Measurements from ENCODE around the gene USP50.
"Not testable (repeated sequence)": the region's sequence is repeated elsewhere in the genome, so short reads cannot be mapped to it uniquely, and the experiment has no call there.

The USP50 gene

DNA sequence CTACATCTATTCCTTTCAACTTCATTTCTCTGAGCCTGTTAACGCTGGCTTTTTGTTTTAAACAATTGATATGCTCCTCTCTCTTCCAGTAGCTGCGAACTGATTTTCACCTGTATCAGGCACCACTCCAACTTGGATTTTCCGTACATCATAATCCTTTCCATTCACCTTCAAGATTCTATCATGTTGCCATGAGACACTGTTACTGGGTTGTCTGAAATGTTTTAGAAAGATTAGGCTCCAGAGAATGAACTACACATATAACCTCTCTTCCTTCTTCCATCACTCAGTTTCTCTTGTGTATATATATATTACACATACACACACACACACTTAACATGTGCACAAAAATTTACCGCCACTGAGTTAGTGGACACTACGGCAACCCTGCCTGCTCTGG is at the start of gene USP50:
Gene USP50, minus strand, starts transcription at position 101 of the 400 bp plus-strand sequence. CDS start 141 bp downstream, outside the sequence.
- DNase-seq, result no peak

GRCh38 chr15:50594311-50594710 is 47.8 kb upstream of the USP50 start:
- DNase-seq, result no peak

GRCh38 chr15:50593761-50594160 is 47.3 kb upstream of the USP50 start:
- no peak for DNase-seq

GRCh38 chr15:50590288-50590687 is 43.8 kb upstream of the USP50 start:
- DNase-seq, result no peak

GRCh38 chr15:50577492-50577891 is 31.0 kb upstream of the USP50 start:
- DNase-seq, result no peak

DNA sequence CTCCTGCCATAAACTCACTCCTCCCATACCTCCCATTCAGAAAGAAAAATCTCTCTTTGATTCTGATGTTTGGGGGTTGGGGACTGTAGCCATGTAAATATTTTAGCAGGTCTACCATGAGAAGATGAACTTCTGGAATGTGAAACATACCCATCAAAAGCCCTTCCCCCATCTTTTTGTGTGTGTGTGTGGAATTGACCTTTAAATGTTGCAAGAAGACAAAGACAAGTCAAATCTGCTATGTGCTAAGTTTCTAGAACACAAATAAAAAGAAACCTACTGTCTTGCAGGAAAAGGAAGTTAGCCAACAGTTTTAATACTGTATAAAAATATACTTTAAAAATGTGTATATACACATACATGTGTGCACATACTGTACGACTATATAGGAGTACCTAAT is 29.7 kb upstream of the USP50 start:
- no peak for DNase-seq

DNA sequence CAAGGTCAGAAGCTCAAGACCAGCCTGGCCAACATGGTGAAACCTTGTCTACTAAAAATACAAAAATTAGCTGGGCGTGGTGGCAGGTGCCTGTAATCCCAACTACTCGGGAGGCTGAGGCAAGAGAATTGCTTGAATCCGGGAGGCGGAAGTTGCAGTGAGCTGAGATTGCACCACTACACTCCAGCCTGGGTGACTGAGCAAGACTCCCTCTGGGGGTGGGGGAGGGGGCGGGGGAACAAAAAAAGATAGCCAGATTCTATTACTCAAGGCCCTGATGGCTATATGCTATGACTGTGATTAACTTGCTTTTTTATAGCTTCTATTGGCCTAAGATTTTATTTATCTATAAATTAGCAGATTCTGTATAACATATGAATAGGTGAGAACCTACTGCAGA is 27.4 kb upstream of the USP50 start:
- not testable (repeated sequence) for DNase-seq

DNA sequence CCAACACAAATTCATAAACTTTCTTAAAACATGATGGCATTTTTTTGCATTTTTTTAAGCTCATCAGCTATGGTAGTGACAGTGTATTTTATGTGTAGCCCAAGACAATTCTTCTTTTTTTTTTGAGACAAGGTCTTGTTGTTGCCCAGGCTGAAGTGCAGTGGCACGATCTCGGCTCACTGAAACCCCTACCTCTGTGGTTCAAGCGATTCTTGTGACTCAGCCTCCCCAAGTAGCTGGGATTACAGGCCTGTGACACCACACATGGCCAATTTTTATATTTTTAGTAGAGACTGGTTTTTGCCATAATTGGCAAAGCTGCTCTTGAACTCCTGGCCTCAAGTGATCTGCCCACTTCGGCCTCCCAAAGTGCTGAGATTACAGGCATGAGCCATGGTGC is 17.3 kb upstream of the USP50 start:
- no peak for DNase-seq

- no peak for DNase-seq
Measured at GRCh38 chr15:50562735-50563640, 16.5 kb upstream of the USP50 start.

DNA sequence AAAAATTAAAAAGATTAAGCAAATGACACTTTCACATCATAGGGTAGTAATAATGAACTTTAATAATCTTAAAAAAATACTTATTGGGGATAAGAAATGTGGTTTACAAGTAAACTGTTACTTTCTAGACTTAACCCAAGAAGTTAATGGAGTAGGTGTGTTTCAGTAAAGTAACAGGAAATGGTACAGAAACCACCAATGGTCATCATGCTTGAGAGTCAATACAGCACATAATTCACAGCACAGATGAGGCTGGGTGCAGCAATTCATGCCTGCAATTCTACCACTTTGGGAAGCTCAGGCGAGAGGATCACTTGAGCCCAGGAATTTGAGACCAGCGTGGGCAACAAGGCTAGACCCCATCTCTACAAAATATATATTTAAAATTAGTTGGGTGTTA is 11.5 kb upstream of the USP50 start:
- DNase-seq, result no peak

DNA sequence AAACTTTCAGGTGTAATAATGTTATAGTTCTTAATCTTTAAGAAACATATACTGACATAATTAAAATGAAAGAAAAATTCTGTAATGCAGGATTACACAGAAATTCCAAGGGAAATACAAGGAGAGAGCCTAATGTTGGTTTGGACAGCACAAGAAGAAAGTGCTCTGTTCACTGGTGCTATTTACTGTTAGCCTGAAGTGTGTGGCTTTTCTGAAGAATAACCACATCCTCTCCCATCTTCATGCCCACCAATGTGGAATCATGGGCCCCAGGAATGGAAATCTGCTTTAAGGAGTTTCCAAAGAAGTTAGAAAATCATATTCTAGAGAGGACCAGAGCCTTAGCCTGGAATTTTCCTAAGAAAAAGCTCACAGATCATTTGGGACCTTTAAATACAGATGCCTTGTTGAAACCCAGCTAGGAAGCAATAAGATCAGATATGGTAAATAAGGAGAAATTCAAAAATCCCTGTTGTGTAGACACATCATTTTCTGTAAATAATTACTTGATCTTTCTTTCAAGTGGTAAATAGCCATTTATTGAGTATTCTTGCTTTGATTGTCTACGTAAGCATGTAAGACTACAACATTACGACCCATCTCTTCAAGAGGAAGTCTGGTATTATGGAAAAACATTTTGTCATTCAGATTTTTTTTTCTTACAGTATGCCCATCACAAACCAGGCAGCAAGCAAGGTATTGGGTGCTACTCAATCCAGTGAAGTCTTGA is 10.3 kb upstream of the USP50 start:
- DNase-seq, result no peak

DNA sequence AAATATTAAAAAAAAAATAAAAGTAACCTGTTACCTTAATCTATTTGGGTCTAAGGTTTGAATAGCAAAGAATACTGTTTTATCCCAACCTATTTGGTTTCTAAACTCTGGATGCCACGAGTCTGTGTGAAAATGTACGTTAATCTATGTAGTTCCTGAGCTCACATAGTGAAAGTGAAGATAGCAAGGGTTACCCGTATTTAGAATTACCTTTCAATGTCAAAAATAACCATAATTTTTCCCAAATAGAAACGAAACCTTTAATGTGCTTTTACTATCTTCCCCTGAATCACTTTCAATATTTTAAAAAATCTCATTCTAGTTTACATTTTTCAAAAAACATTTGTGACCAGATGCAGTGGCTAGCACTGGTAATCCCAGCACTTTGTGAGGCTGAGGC is 5.8 kb upstream of the USP50 start:
- DNase-seq, result no peak

- DNase-seq, result no peak
Measured at GRCh38 chr15:50549326-50549725, 2.9 kb upstream of the USP50 start.

DNA sequence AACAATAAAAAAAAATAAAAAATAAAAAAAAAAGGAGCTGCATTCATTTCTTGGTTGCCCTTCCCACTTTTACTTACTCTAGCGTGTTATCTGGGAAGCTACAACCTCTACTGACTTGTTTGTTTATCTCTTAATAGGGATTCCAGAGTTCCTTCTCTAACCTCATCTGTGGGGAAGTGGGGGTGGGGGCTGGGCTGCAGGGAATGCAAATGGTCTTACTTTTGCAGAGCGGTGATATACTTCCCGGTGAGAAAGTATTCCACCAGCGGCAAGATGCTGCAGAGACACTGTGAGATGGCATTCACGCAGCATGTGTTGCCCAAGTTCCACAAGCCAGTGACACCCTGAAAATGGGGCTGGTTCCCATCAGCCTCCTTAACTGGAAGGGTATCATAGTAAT is 2.1 kb downstream of the USP50 start:
- DNase-seq, result no peak

DNA sequence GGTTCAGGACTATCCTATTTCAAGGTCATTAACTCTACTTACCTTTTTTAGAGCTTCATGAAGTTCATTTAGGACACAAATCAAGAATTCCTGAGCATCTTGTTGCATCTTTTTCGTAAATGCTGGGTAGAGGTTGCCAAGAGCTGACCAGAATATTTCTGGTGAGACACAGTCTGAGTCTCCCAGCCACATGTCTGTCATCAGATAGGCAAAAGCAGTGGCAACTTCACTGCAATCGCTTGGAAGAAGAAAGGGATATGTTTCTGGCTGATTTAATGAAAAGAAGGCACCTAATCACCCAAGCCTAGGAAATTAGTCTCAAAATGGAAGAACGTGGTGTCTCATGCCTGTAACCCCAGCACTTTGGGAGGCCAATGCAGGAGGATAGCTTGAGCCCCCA is 2.9 kb downstream of the USP50 start:
- DNase-seq, result no peak

DNA sequence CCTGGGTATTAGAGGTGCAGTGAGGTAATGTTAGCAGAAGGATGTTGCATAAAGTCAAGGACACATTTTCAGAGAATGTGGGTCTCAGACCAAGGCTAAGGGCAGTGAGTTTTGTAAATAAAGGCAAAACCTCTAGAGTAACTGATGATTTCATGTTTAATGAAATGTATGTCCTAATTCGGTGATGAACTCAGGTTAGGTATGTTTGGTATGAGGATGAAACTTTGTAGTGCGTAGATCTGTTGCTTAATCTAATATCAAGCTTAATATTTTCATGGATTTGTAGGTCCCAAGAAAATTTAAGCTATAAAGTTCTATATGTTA is 3.6 kb downstream of the USP50 start:
- DNase-seq, result no peak

DNA sequence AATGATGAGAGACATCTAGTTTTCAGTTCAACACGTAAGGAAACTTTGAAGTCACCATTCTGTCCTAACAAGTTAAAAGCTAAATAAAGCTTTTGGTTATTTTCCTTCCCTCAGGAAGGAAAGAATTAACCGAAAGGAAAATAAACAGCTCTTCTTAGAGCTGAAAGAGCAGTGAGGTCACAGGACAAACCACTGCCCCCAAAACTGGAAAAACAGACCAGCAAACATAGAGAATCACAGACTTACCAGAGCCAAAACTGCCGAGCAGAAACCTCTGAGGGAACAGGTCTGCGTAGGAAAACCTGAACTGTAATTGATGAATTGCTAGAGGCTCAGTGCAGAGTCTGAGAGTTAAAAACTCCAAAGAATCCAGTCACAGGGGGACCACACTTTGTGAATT is 14.7 kb downstream of the USP50 start:
- no peak for DNase-seq

DNA sequence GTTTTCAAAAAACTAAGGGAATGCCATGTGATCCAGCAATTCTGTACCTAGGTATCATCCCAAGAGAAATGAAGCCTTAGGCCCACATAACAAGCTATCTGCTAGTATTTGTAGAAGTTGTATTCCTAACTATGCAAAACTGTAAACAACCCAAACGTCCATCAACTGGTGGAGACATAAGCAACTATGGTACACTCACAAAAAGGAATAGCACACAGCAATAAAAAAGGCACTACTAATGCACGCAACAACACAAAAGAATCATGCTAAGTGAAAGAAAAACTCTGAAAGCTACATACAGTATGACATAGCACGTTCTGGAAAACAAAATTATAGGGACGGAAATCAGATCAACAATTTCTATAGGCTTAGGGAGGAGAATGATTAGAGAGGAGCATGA is 15.3 kb downstream of the USP50 start:
- no peak for DNase-seq

DNA sequence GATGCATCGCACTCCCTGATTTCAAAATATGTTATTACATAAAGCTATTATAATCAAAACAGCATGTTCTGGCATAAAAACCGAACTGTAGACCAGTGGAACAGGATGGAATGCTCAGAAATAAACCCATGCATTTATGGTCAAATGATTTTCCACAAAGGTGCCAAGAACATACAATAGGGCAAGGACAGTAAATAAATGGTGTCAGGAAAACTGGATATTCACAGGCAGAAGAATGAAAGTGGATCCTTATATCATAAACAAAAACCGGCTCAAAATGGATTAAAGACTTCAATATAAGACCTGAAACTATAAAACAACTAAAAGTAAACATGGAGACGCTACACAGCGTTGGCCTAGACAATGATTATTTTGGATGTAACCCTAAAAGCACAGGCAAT is 22.6 kb downstream of the USP50 start:
- DNase-seq, result no peak

GRCh38 chr15:50519740-50520425 is 26.6 kb downstream of the USP50 start:
- no peak for DNase-seq

DNA sequence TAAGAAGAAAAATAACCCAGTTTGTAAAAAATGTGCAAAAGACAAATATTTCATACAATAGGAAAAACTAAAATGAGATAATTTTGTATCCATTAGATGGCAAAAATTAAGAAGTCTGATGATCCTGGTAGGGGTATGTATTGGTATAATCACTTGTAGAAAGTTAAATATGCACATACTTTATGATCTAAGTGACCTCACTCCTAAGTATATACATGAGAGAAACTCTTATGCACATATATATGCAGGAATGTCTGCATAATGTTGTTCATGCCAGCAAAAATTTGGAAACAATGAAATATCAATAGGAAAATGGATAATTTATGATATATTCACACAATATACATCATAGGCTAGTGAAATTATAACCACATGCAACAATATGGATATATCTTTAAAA is 33.5 kb downstream of the USP50 start:
- DNase-seq, result no peak

DNA sequence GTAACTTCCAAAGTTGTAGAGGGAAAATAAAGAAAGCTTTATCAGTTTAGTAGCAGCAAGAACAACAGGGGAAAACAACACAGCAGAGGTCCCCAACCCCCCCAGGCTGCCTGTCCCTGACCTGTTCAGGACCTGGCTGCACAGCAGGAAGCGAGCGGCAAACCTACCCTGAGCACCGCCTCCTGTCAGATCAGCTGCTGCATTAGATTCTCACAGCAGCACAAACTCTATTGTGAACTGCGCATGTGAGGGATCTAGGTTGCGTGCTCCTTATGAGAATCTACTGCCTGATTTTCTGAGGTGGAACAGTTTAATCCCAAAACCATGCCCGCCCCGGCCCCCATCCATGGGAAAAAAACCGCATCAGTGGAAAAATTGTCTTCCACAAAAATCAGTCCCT is 40.3 kb downstream of the USP50 start:
- no peak for DNase-seq

- not testable (repeated sequence) for DNase-seq
Measured at GRCh38 chr15:50505656-50506055, 40.8 kb downstream of the USP50 start.

DNA sequence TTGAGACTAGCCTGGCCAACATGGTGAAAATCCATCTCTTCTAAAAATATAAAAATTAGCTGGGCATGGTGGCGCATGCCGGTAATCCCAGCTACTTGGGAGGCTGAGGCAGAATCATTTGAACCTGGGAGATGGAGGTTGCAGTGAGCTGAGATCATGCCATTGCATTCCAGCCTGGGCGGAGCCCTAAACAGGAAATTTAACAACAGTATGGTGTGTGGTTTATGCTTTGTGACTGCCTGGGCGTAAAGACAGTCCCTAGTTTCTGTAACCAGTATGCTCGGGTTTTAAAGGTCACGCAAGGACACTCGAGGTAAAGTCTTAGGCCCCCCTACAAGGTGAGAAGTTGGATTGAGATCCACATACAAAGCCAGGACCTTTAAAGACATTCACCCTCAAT is 43.3 kb downstream of the USP50 start:
- no peak for DNase-seq
